ENCODE results near the gene TM4SF18. TPM values are rescaled to one million over a fixed set of nuclear protein-coding genes. Genes with fewer than 3 reads are reported as not detected.
A peak's percentile ranks its signal among the peaks of the same experiment; 100 is the strongest.

Gene TM4SF18
- total RNA-seq, 1 experiment from 2014 or later: 54.5 TPM

GRCh38 chr3:149368201-149368673 lies 34.8 kb upstream of the TM4SF18 start:
- no TSS peak for BruUV-seq (replicated peaks)
- Histone ChIP-seq H3K4me1 (ENCODE audit: control insufficient read depth, insufficient read depth, low read length) (peaks cover 78% of the 10 kb centered on the region), H3K36me3 (ENCODE audit: control insufficient read depth, insufficient read depth, low read length) (peaks cover 44% of the 10 kb centered on the region), H3K27me3 (ENCODE audit: control insufficient read depth, insufficient read depth, low read length) (no peaks in the 10 kb centered on the region), H3K4me3 (ENCODE audit: low read depth in 2 of 2, low read length in 2 of 2) (0 out of 4 replicates have a peak overlapping the region, but pooled peaks of 1 of the 2 experiments have one; percentile 7), H3K9me3 (ENCODE audit: control insufficient read depth, insufficient read depth, low read depth, low read length) (no peaks in the 10 kb centered on the region), H3K27ac (ENCODE audit: low read length) (peak overlapping the region; percentile 100)
- ATAC-seq (peak; percentile 46), DNase-seq (ENCODE audit: low read depth, low spot score) (peak; percentile 69)
- intact Hi-C loops (cut with micrococcal nuclease; ENCODE audit: unreplicated experiment): loop anchor here (5.0 kb wide), 2 partner anchors 36 to 66 kb away; partner anchors contain the start of gene TM4SF18
- in situ Hi-C loops (cut with HindIII; ENCODE audit: low pct_unique_long_range_greater_than_20kb, low sequenced_read_pairs): no loop called here
- CTCF ChIA-PET: no interaction called here
- POLR2A ChIA-PET: interaction anchor here (0.6 to 1.0 kb wide), 6 partner anchors 9 to 123 kb away, joined by 3 to 5 read pairs (median 3); partner anchors contain the start of gene TM4SF1
- TF ChIP-seq CTCF (IDR thresholded peaks at IDR 0.05) (peak; percentile 49), SIN3A (IDR thresholded peaks at IDR 0.05; ENCODE audit: borderline replicate concordance, insufficient read depth, low read depth, low read length) (peak; percentile 91), POLR2AphosphoS5 (IDR thresholded peaks at IDR 0.05; ENCODE audit: low read depth, low read length) (peak; percentile 97), TCF7L2 (IDR thresholded peaks at IDR 0.05; ENCODE audit: low read depth, low read length) (no peak), REST (IDR thresholded peaks at IDR 0.05; ENCODE audit: insufficient read depth in 1 of 2, low read depth in 2 of 2, low read length in 1 of 2) (peak in 1 of 2 experiments; percentile 28; a peak in 1 of 4 replicates)

- BruUV-seq (replicated peaks): TSS peak; percentile 100
- in situ Hi-C loops (cut with HindIII; ENCODE audit: low pct_unique_long_range_greater_than_20kb, low sequenced_read_pairs): no loop called here
- TF ChIP-seq REST (IDR thresholded peaks at IDR 0.05; ENCODE audit: insufficient read depth in 1 of 2, low read depth in 2 of 2, low read length in 1 of 2): no peak
- peak; percentile 86; the same call in 1 of the 2 replicates for TF ChIP-seq SIN3A (IDR thresholded peaks at IDR 0.05; ENCODE audit: borderline replicate concordance, insufficient read depth, low read depth, low read length)
- peak; percentile 61 for TF ChIP-seq TCF7L2 (IDR thresholded peaks at IDR 0.05; ENCODE audit: low read depth, low read length)
- peak; percentile 92 for TF ChIP-seq POLR2AphosphoS5 (IDR thresholded peaks at IDR 0.05; ENCODE audit: low read depth, low read length)
- no peak for TF ChIP-seq CTCF (IDR thresholded peaks at IDR 0.05)
- Histone ChIP-seq H3K4me1 (ENCODE audit: control insufficient read depth, insufficient read depth, low read length) (peaks cover 74% of the 10 kb centered on the region), H3K4me3 (ENCODE audit: low read depth in 2 of 2, low read length in 2 of 2) (no peak overlapping the region), H3K36me3 (ENCODE audit: control insufficient read depth, insufficient read depth, low read length) (peaks cover 34% of the 10 kb centered on the region), H3K27ac (ENCODE audit: low read length) (peak overlapping the region; percentile 100), H3K27me3 (ENCODE audit: control insufficient read depth, insufficient read depth, low read length) (no peaks in the 10 kb centered on the region), H3K9me3 (ENCODE audit: control insufficient read depth, insufficient read depth, low read depth, low read length) (no peaks in the 10 kb centered on the region)
- peak; percentile 83 for ATAC-seq
- ChIA-PET CTCF (interaction anchor here (0.9 kb wide), 1 partner anchor 27 kb away, joined by 5 read pairs; no protein-coding TSS in a partner anchor), POLR2A (interaction anchor here (0.6 to 0.9 kb wide), 3 partner anchors 11 to 249 kb away, joined by 3 to 10 read pairs (median 4); no protein-coding TSS in a partner anchor)
- DNase-seq (ENCODE audit: low read depth, low spot score): peak; percentile 96
- intact Hi-C loops (cut with micrococcal nuclease; ENCODE audit: unreplicated experiment): loop anchor here (2.0 to 5.0 kb wide), 4 partner anchors 26 to 246 kb away; partner anchors contain the start of gene TM4SF18
Measured at GRCh38 chr3:149366941-149367840, 33.8 kb upstream of the TM4SF18 start.
